CD8-positive, alpha-beta memory T cell (primary cell): ENCODE results near the gene KRT5. TPM values are rescaled to one million over a fixed set of nuclear protein-coding genes. Genes with fewer than 3 reads are reported as not detected.

ENCODE experiments used
- CTCF ChIA-PET: fragments of 350-600 bp; sonication (Branson Sonifier 250); formaldehyde crosslinking; loops from one replicate; lab custom pipeline; 2021; ENCODE audit warnings: antibody characterized with exemption; lab: Charles Lee
- POLR2A ChIA-PET: fragments of 350-600 bp; sonication (Branson Sonifier 250); formaldehyde crosslinking; loops from one replicate; lab custom pipeline; 2021; ENCODE audit warnings: antibody characterized with exemption; lab: Charles Lee
- DNase-seq, 5 donors: peaks; one replicate each; pipeline versions ENCODE4 v3.0.0 to v3.0.0-alpha.2; 2020 to 2022; ENCODE audit warnings: mixed read lengths in 1 of 5
- H3K27ac ChIP-seq: one replicate; pipeline ENCODE4 v1.7.0; 2013; ENCODE audit warnings: low read depth, mild to moderate bottlenecking, low read length, moderate library complexity
- H3K27me3 ChIP-seq: 2 replicates; pipeline ENCODE4 v1.7.0; 2013; ENCODE audit warnings: low read length, mild to moderate bottlenecking; ENCODE audit not compliant: insufficient read depth, poor library complexity, severe bottlenecking
- H3K36me3 ChIP-seq: 2 replicates; pipeline ENCODE4 v1.7.0; 2013; ENCODE audit warnings: mild to moderate bottlenecking, low read length, moderate library complexity; ENCODE audit not compliant: insufficient read depth
- H3K4me1 ChIP-seq: 2 replicates; pipeline ENCODE4 v1.7.0; 2013; ENCODE audit warnings: mild to moderate bottlenecking, low read length, moderate library complexity; ENCODE audit not compliant: insufficient read depth
- H3K4me3 ChIP-seq: 2 replicates; pipeline ENCODE4 v1.7.0; 2013; ENCODE audit warnings: mild to moderate bottlenecking, low read length
- H3K9me3 ChIP-seq: 2 replicates; pipeline ENCODE4 v1.7.0; 2013; ENCODE audit warnings: mild to moderate bottlenecking, low read length
- H3K27ac Mint-ChIP-seq, 8 donors: one replicate each; pipeline ENCODE4 v1.8.0; 2020 to 2021; ENCODE audit warnings: mixed read lengths in 8 of 8, mild to moderate bottlenecking in 6 of 8, inconsistent platforms in 3 of 8, moderate library complexity in 3 of 8
- H3K27me3 Mint-ChIP-seq, 2 donors: one replicate each; pipeline ENCODE4 v1.8.0; 2020 to 2021; ENCODE audit warnings: mixed read lengths in 2 of 2, mild to moderate bottlenecking in 1 of 2, moderate library complexity in 1 of 2
- H3K36me3 Mint-ChIP-seq, 3 donors: one replicate each; pipeline ENCODE4 v1.8.0; 2020 to 2021; ENCODE audit warnings: mixed read lengths in 3 of 3, inconsistent platforms in 1 of 3, mild to moderate bottlenecking in 1 of 3
- H3K4me1 Mint-ChIP-seq, 3 donors: one replicate each; pipeline ENCODE4 v1.8.0; 2020 to 2021; ENCODE audit warnings: mixed read lengths in 3 of 3, inconsistent platforms in 1 of 3, mild to moderate bottlenecking in 1 of 3
- H3K4me3 Mint-ChIP-seq, 7 donors: one replicate each; pipeline ENCODE4 v1.8.0; 2020 to 2021; ENCODE audit warnings: mixed read lengths in 7 of 7, mild to moderate bottlenecking in 6 of 7, moderate library complexity in 4 of 7, inconsistent platforms in 2 of 7
- H3K9me3 Mint-ChIP-seq, 5 donors: one replicate each; pipeline ENCODE4 v1.8.0; 2020 to 2022; ENCODE audit warnings: mixed read lengths in 5 of 5, mild to moderate bottlenecking in 3 of 5, moderate library complexity in 2 of 5, inconsistent platforms in 1 of 5
- polyA plus RNA-seq: library from polyadenylated mRNA; unstranded; fragments of 300-500 nt; fragmentation: Illumina TruSeq; gene quantifications from one replicate; pipeline ENCODE4 v1.2.3, GENCODE V29; 2021
- total RNA-seq, 2 experiments: library from RNA; stranded (reverse); gene quantifications; one replicate each; pipeline ENCODE4 v1.2.3, GENCODE V29; 2021

The KRT5 gene
- total and polyA plus RNA-seq, 3 experiments from 2014 or later, result not detected

DNA sequence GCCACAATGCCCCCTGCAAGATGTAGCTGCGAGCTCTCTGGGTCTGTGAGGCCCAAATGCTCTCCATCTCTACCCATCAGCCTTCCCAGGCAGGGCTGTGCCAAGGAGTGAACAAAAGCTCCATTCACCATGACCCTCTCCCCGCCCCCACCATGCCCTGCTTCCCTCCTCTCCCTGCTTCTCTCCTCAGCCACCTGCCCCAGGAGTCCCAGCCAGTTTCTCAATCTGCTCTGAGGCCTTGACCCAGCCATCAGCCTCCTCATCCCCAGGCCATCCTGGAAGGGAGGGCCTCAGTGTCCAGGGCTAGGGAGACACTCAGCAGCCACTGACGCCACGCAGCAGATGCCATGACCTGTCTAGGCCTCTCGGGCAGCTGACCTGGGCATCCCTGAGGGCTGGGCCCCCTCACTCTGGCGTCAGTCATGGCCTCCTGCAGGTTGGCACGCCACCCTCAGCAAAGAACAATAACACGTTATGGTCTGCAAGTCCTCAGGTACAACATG is 8.5 kb upstream of the KRT5 start:
- Histone ChIP-seq H3K36me3 (no peaks in the 10 kb centered on the region), H3K4me3 (no peak overlapping the region), H3K4me1 (peaks cover 17% of the 10 kb centered on the region), H3K27me3 (no peaks in the 10 kb centered on the region), H3K9me3 (no peaks in the 10 kb centered on the region), H3K27ac (no peak overlapping the region)
- no peak overlapping the region for H3K27ac Mint-ChIP-seq
- no peaks in the 10 kb centered on the region for H3K9me3 Mint-ChIP-seq
- H3K4me3 Mint-ChIP-seq, result no peak overlapping the region
- H3K27me3 Mint-ChIP-seq, result peaks cover 0 to 8% of the 10 kb centered on the region in 2 donors
- CTCF ChIA-PET, result no interaction called here
- POLR2A ChIA-PET, result no interaction called here
- no peaks in the 10 kb centered on the region for H3K36me3 Mint-ChIP-seq
- no peak for DNase-seq
- H3K4me1 Mint-ChIP-seq, result peaks cover 9 to 11% (median 11%) of the 10 kb centered on the region in 3 donors

- H3K4me3 ChIP-seq, result no peak overlapping the region
- no peak overlapping the region for H3K27ac ChIP-seq
- ChIA-PET POLR2A (no interaction called here), CTCF (no interaction called here)
- no peaks in the 10 kb centered on the region for H3K36me3 ChIP-seq
- no peaks in the 10 kb centered on the region for H3K27me3 ChIP-seq
- Mint-ChIP-seq H3K27ac (peak overlapping the region in 1 of 8 donors; percentile 78), H3K27me3 (peaks cover 0 to 12% of the 10 kb centered on the region in 2 donors), H3K4me1 (peaks cover 9 to 11% (median 11%) of the 10 kb centered on the region in 3 donors), H3K36me3 (no peaks in the 10 kb centered on the region), H3K4me3 (peak overlapping the region in 1 of 7 donors; percentile 39), H3K9me3 (no peaks in the 10 kb centered on the region)
- H3K4me1 ChIP-seq, result peaks cover 17% of the 10 kb centered on the region
- no peak for DNase-seq
- no peaks in the 10 kb centered on the region for H3K9me3 ChIP-seq
Observed at GRCh38 chr12:52527121-52527800, 7.1 kb upstream of the KRT5 start.

- Histone ChIP-seq H3K9me3 (no peaks in the 10 kb centered on the region), H3K27me3 (no peaks in the 10 kb centered on the region), H3K4me3 (no peak overlapping the region), H3K27ac (no peak overlapping the region), H3K4me1 (peaks cover 17% of the 10 kb centered on the region), H3K36me3 (no peaks in the 10 kb centered on the region)
- Mint-ChIP-seq H3K4me3 (peak overlapping the region in 3 of 7 donors; percentile 15 to 64 (median 39)), H3K27me3 (peaks cover 0 to 11% of the 10 kb centered on the region in 2 donors), H3K9me3 (no peaks in the 10 kb centered on the region), H3K36me3 (no peaks in the 10 kb centered on the region), H3K4me1 (peaks cover 9 to 11% (median 11%) of the 10 kb centered on the region in 3 donors), H3K27ac (peak overlapping the region in 4 of 8 donors; percentile 50 to 78 (median 71))
- DNase-seq, result peak in 1 of 5 donors; percentile 12
- ChIA-PET POLR2A (no interaction called here), CTCF (no interaction called here)
Observed at GRCh38 chr12:52526511-52526951, 6.3 kb upstream of the KRT5 start.

- Mint-ChIP-seq H3K9me3 (no peaks in the 10 kb centered on the region), H3K27me3 (peaks cover 0 to 9% of the 10 kb centered on the region in 2 donors), H3K36me3 (no peaks in the 10 kb centered on the region), H3K4me3 (peak overlapping the region in 1 of 7 donors; percentile 64), H3K27ac (no peak overlapping the region), H3K4me1 (peaks cover 9 to 11% (median 11%) of the 10 kb centered on the region in 3 donors)
- Histone ChIP-seq H3K9me3 (no peaks in the 10 kb centered on the region), H3K27me3 (no peaks in the 10 kb centered on the region), H3K27ac (no peak overlapping the region), H3K36me3 (no peaks in the 10 kb centered on the region), H3K4me3 (no peak overlapping the region), H3K4me1 (peaks cover 17% of the 10 kb centered on the region)
- POLR2A ChIA-PET, result no interaction called here
- CTCF ChIA-PET, result interaction anchor here (1.0 kb wide), 1 partner anchor 8 kb away, joined by 3 read pairs; no protein-coding TSS in a partner anchor
- DNase-seq, result no peak
Observed at GRCh38 chr12:52525661-52526499, 5.7 kb upstream of the KRT5 start.

- no peak overlapping the region for H3K27ac Mint-ChIP-seq
- Histone ChIP-seq H3K36me3 (no peaks in the 10 kb centered on the region), H3K4me1 (peaks cover 17% of the 10 kb centered on the region), H3K4me3 (no peak overlapping the region), H3K27ac (no peak overlapping the region), H3K9me3 (no peaks in the 10 kb centered on the region), H3K27me3 (no peaks in the 10 kb centered on the region)
- H3K27me3 Mint-ChIP-seq, result peaks cover 0 to 9% of the 10 kb centered on the region in 2 donors
- ChIA-PET POLR2A (no interaction called here), CTCF (interaction anchor here (1.0 kb wide), 1 partner anchor 8 kb away, joined by 3 read pairs; no protein-coding TSS in a partner anchor)
- no peak for DNase-seq
- no peak overlapping the region for H3K4me3 Mint-ChIP-seq
- no peaks in the 10 kb centered on the region for H3K9me3 Mint-ChIP-seq
- H3K36me3 Mint-ChIP-seq, result no peaks in the 10 kb centered on the region
- peaks cover 9 to 11% (median 11%) of the 10 kb centered on the region in 3 donors for H3K4me1 Mint-ChIP-seq
Observed at GRCh38 chr12:52524898-52525591, 4.9 kb upstream of the KRT5 start.

- no peaks in the 10 kb centered on the region for H3K27me3 ChIP-seq
- Mint-ChIP-seq H3K9me3 (no peaks in the 10 kb centered on the region), H3K27ac (no peak overlapping the region), H3K4me1 (peaks cover 9 to 11% (median 11%) of the 10 kb centered on the region in 3 donors), H3K4me3 (no peak overlapping the region), H3K36me3 (no peaks in the 10 kb centered on the region), H3K27me3 (peaks cover 0 to 9% of the 10 kb centered on the region in 2 donors)
- no peaks in the 10 kb centered on the region for H3K9me3 ChIP-seq
- ChIA-PET CTCF (interaction anchor here (1.0 kb wide), 1 partner anchor 9 kb away, joined by 3 read pairs; no protein-coding TSS in a partner anchor), POLR2A (no interaction called here)
- peaks cover 17% of the 10 kb centered on the region for H3K4me1 ChIP-seq
- DNase-seq, result no peak
- H3K36me3 ChIP-seq, result no peaks in the 10 kb centered on the region
- H3K4me3 ChIP-seq, result no peak overlapping the region
- H3K27ac ChIP-seq, result no peak overlapping the region
Observed at GRCh38 chr12:52524241-52524897, 4.2 kb upstream of the KRT5 start.

DNA sequence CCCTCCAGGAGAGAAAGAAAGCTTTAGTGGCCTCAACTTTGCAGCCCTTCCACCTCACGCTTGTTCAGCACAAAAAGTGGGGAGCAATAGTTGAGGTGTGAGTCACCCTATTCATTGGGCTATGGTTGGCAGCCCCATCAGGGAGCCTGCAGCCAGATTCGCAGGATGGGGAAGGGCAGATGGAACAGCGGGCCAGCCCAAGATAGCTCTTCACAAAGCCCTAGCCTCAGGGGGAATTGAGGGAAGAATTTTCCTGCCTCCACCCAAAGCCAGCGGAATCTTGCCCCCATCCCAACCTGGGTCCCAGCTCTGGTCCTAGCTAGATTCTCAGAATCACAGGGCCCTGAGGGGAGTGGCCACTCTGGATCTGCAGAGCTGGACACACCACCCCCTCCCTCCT is 3.6 kb upstream of the KRT5 start:
- H3K27me3 Mint-ChIP-seq, result peaks cover 0 to 9% of the 10 kb centered on the region in 2 donors
- CTCF ChIA-PET, result no interaction called here
- H3K36me3 ChIP-seq, result no peaks in the 10 kb centered on the region
- H3K4me3 ChIP-seq, result no peak overlapping the region
- peaks cover 9 to 11% (median 11%) of the 10 kb centered on the region in 3 donors for H3K4me1 Mint-ChIP-seq
- H3K9me3 Mint-ChIP-seq, result no peaks in the 10 kb centered on the region
- H3K9me3 ChIP-seq, result no peaks in the 10 kb centered on the region
- no peaks in the 10 kb centered on the region for H3K27me3 ChIP-seq
- H3K4me3 Mint-ChIP-seq, result no peak overlapping the region
- H3K27ac ChIP-seq, result no peak overlapping the region
- H3K4me1 ChIP-seq, result peaks cover 17% of the 10 kb centered on the region
- POLR2A ChIA-PET, result no interaction called here
- H3K27ac Mint-ChIP-seq, result no peak overlapping the region
- no peaks in the 10 kb centered on the region for H3K36me3 Mint-ChIP-seq
- no peak for DNase-seq
